ENCODE measurements around the gene ACTL7A. TPM values are rescaled to one million over a fixed set of nuclear protein-coding genes. Genes with fewer than 3 reads are reported as not detected.

The ACTL7A gene
- total RNA-seq, 1 experiment from 2014 or later, result not detected

- Mint-ChIP-seq H3K27ac (ENCODE audit: unreplicated experiment) (peak overlapping the region; percentile 83), H3K27me3 (ENCODE audit: insufficient read depth, unreplicated experiment) (no peaks in the 10 kb centered on the region), H3K4me3 (ENCODE audit: unreplicated experiment) (no peak overlapping the region), H3K36me3 (ENCODE audit: insufficient read depth, unreplicated experiment) (peaks cover 20% of the 10 kb centered on the region), H3K9me3 (ENCODE audit: unreplicated experiment) (no peaks in the 10 kb centered on the region), H3K4me1 (ENCODE audit: low read depth, unreplicated experiment) (peaks cover 21% of the 10 kb centered on the region)
- ChIA-PET POLR2A (no interaction called here), CTCF (interaction anchor here (0.6 kb wide), 1 partner anchor 23 kb away, joined by 3 read pairs; no protein-coding TSS in a partner anchor)
- no TSS peak for BruUV-seq (replicated peaks)
- intact Hi-C loops (cut with micrococcal nuclease; ENCODE audit: unreplicated experiment), result loop anchor here (1.0 kb wide), 1 partner anchor 19 kb away; no protein-coding TSS in a partner anchor
- Histone ChIP-seq H3K36me3 (ENCODE audit: control insufficient read depth, insufficient read depth, low read length) (peaks cover 4% of the 10 kb centered on the region; the same call in 1 of the 2 replicates), H3K27me3 (replicated peaks; ENCODE audit: control insufficient read depth, insufficient read depth, low read length) (no peaks in the 10 kb centered on the region), H3K9me3 (no peaks in the 10 kb centered on the region), H3K4me1 (peaks cover 12% of the 10 kb centered on the region), H3K4me3 (ENCODE audit: low read depth, low read length) (no peak overlapping the region)
- no peak for TF ChIP-seq CTCF (IDR thresholded peaks at IDR 0.05; ENCODE audit: insufficient read depth in 1 of 2, low read depth in 1 of 2, low read length in 1 of 2, severe bottlenecking in 1 of 2, unreplicated experiment in 1 of 2)
- peak; percentile 74 to 77 for DNase-seq
Measured at GRCh38 chr9:108869092-108869725, 7.1 kb downstream of the ACTL7A start.

GRCh38 chr9:108874058-108874788 is 12.2 kb downstream of the ACTL7A start:
- no peak overlapping the region for H3K27ac Mint-ChIP-seq (ENCODE audit: unreplicated experiment)
- CTCF ChIA-PET, result no interaction called here

More at GRCh38 chr9:108874058-108874788, 12.2 kb downstream of the ACTL7A start:
- Histone ChIP-seq H3K4me3 (ENCODE audit: low read depth, low read length) (no peak overlapping the region), H3K36me3 (ENCODE audit: control insufficient read depth, insufficient read depth, low read length) (peaks cover 6% of the 10 kb centered on the region; the same call in 1 of the 2 replicates), H3K4me1 (peaks cover 5% of the 10 kb centered on the region), H3K9me3 (no peaks in the 10 kb centered on the region), H3K27me3 (replicated peaks; ENCODE audit: control insufficient read depth, insufficient read depth, low read length) (no peaks in the 10 kb centered on the region)
- intact Hi-C loops (cut with micrococcal nuclease; ENCODE audit: unreplicated experiment), result no loop called here
- Mint-ChIP-seq H3K4me1 (ENCODE audit: low read depth, unreplicated experiment) (peaks cover 6% of the 10 kb centered on the region), H3K36me3 (ENCODE audit: insufficient read depth, unreplicated experiment) (peaks cover 41% of the 10 kb centered on the region), H3K27me3 (ENCODE audit: insufficient read depth, unreplicated experiment) (no peaks in the 10 kb centered on the region), H3K9me3 (ENCODE audit: unreplicated experiment) (no peaks in the 10 kb centered on the region), H3K4me3 (ENCODE audit: unreplicated experiment) (no peak overlapping the region)
- POLR2A ChIA-PET, result no interaction called here
- DNase-seq, result no peak
- BruUV-seq (replicated peaks), result no TSS peak
- no peak for TF ChIP-seq CTCF (IDR thresholded peaks at IDR 0.05; ENCODE audit: insufficient read depth in 1 of 2, low read depth in 1 of 2, low read length in 1 of 2, severe bottlenecking in 1 of 2, unreplicated experiment in 1 of 2)
